ENCODE measurements around the gene LCLAT1. TPM values are rescaled to one million over a fixed set of nuclear protein-coding genes. Genes with fewer than 3 reads are reported as not detected.

Gene LCLAT1
- total and polyA plus RNA-seq, 2 donors (not counting 1 experiment from before 2014, with no cell fraction given), result 5.1 to 21.9 TPM

DNA sequence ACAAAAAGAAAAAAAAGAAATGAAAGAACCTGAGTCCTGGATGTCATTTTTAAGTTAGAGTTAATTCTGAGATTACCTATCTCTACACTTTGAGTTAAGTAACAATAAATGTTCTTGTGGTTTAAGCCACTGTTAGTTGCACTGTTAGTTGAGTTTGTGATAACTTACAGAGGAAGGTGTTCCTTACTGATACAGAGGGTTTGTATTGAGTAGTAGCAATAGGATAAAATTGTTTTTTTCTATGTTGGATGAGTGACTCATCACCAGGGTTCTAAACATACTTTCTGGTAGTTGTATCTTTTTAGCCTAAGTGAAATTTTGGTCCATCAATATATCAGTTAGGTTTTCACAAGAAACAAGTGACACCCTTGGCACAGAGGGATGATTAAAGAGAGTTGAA lies 4.0 kb upstream of the LCLAT1 start:
- DNase-seq, result no peak
- Mint-ChIP-seq H3K4me3 (no peak overlapping the region), H3K9me3 (ENCODE audit: insufficient read depth) (no peaks in the 10 kb centered on the region), H3K27ac (peak overlapping the region; percentile 26), H3K4me1 (peaks cover 21% of the 10 kb centered on the region), H3K27me3 (no peaks in the 10 kb centered on the region)
- Histone ChIP-seq H3K36me3 (replicated peaks in 1 of 2; ENCODE audit: control extremely low read depth in 1 of 2, control insufficient read depth in 1 of 2, extremely low read depth in 1 of 2, insufficient read depth in 2 of 2, low read length in 1 of 2) (no peaks in the 10 kb centered on the region), H2AFZ (ENCODE audit: insufficient read depth, low read depth, low read length, poor library complexity, severe bottlenecking) (no peak overlapping the region), H3K4me2 (replicated peaks; ENCODE audit: low read depth, low read length, poor library complexity, severe bottlenecking) (no peak overlapping the region), H3K9me3 (ENCODE audit: control extremely low read depth in 1 of 3, control insufficient read depth in 2 of 3, insufficient read depth in 1 of 3, low read length in 2 of 3) (no peaks in the 10 kb centered on the region), H3K79me2 (ENCODE audit: control insufficient read depth, insufficient read depth, low read length) (peaks cover 17% of the 10 kb centered on the region), H3K4me1 (ENCODE audit: control insufficient read depth in 2 of 2, insufficient read depth in 2 of 2, low read length in 2 of 2) (peaks cover 13 to 26% of the 10 kb centered on the region in 2 donors), H3K4me3 (ENCODE audit: control extremely low read depth in 1 of 5, extremely low read depth in 1 of 5, insufficient read depth in 1 of 5, low read depth in 2 of 5, low read length in 4 of 5) (no peak overlapping the region), H3K9ac (ENCODE audit: low read length) (no peak overlapping the region), H3K27me3 (replicated peaks in 1 of 4; ENCODE audit: control extremely low read depth in 1 of 4, control insufficient read depth in 3 of 4, insufficient read depth in 4 of 4, low read length in 3 of 4) (no peaks in the 10 kb centered on the region), H4K20me1 (ENCODE audit: control insufficient read depth, insufficient read depth, low read length, poor library complexity, severe bottlenecking) (no peaks in the 10 kb centered on the region), H3K27ac (ENCODE audit: low read length in 2 of 2) (no peak overlapping the region)
- no peak for ATAC-seq (ENCODE audit: low read depth)
- no peak for TF ChIP-seq CTCF (IDR thresholded peaks at IDR 0.05)
- TF ChIP-seq EZH2 (IDR thresholded peaks at IDR 0.05; ENCODE audit: borderline replicate concordance, insufficient read depth, low read depth, low read length, poor library complexity, severe bottlenecking), result no peak
- intact Hi-C loops (cut with micrococcal nuclease), result no loop called here
- ChIA-PET POLR2A (no interaction called here), CTCF (no interaction called here)

- CTCF ChIA-PET, result interaction anchor here (1.0 kb wide), 1 partner anchor 22 kb away, joined by 4 read pairs; no protein-coding TSS in a partner anchor
- 100% methylated on average over 1 of the region's 3 CpGs for whole genome bisulfite sequencing (ENCODE audit: insufficient coverage)
Observed at GRCh38 chr2:30444273-30444672, 2.8 kb upstream of the LCLAT1 start.

More at GRCh38 chr2:30444273-30444672, 2.8 kb upstream of the LCLAT1 start:
- H3K4me3 Mint-ChIP-seq, result no peak overlapping the region
- Histone ChIP-seq H3K27ac (ENCODE audit: low read length in 2 of 2) (no peak overlapping the region), H2AFZ (ENCODE audit: insufficient read depth, low read depth, low read length, poor library complexity, severe bottlenecking) (no peak overlapping the region), H3K36me3 (replicated peaks in 1 of 2; ENCODE audit: control extremely low read depth in 1 of 2, control insufficient read depth in 1 of 2, extremely low read depth in 1 of 2, insufficient read depth in 2 of 2, low read length in 1 of 2) (no peaks in the 10 kb centered on the region), H4K20me1 (ENCODE audit: control insufficient read depth, insufficient read depth, low read length, poor library complexity, severe bottlenecking) (no peaks in the 10 kb centered on the region), H3K4me1 (ENCODE audit: control insufficient read depth in 2 of 2, insufficient read depth in 2 of 2, low read length in 2 of 2) (peaks cover 16 to 24% of the 10 kb centered on the region in 2 donors), H3K9ac (ENCODE audit: low read length) (no peak overlapping the region), H3K79me2 (ENCODE audit: control insufficient read depth, insufficient read depth, low read length) (peaks cover 27% of the 10 kb centered on the region), H3K27me3 (replicated peaks in 1 of 4; ENCODE audit: control extremely low read depth in 1 of 4, control insufficient read depth in 3 of 4, insufficient read depth in 4 of 4, low read length in 3 of 4) (no peaks in the 10 kb centered on the region), H3K9me3 (ENCODE audit: control extremely low read depth in 1 of 3, control insufficient read depth in 2 of 3, insufficient read depth in 1 of 3, low read length in 2 of 3) (no peaks in the 10 kb centered on the region), H3K4me2 (replicated peaks; ENCODE audit: low read depth, low read length, poor library complexity, severe bottlenecking) (no peak overlapping the region), H3K4me3 (ENCODE audit: control extremely low read depth in 1 of 5, extremely low read depth in 1 of 5, insufficient read depth in 1 of 5, low read depth in 2 of 5, low read length in 4 of 5) (no peak overlapping the region)
- H3K27ac Mint-ChIP-seq, result no peak overlapping the region
- intact Hi-C loops (cut with micrococcal nuclease), result no loop called here
- no peaks in the 10 kb centered on the region for H3K27me3 Mint-ChIP-seq
- no peaks in the 10 kb centered on the region for H3K9me3 Mint-ChIP-seq (ENCODE audit: insufficient read depth)
- POLR2A ChIA-PET, result interaction anchor here (1.2 kb wide), 1 partner anchor 12 kb away, joined by 3 read pairs; no protein-coding TSS in a partner anchor
- DNase-seq (no peak), ATAC-seq (ENCODE audit: low read depth) (no peak)
- TF ChIP-seq EZH2 (IDR thresholded peaks at IDR 0.05; ENCODE audit: borderline replicate concordance, insufficient read depth, low read depth, low read length, poor library complexity, severe bottlenecking), result no peak
- no peak for TF ChIP-seq CTCF (IDR thresholded peaks at IDR 0.05)
- peaks cover 26% of the 10 kb centered on the region for H3K4me1 Mint-ChIP-seq

All from B cell (primary cell).